Retinal pigment epithelial cell (primary cell): ENCODE data around the gene PPP1R37.

Source experiments
- DNase-seq: peaks from one replicate; pipeline ENCODE4 v3.0.0-alpha.2; 2010; ENCODE audit warnings: low read depth
- H3K4me3 ChIP-seq: 2 replicates; pipeline ENCODE4 v1.5.1; 2011; ENCODE audit warnings: mild to moderate bottlenecking, low read length, control low read depth, moderate library complexity
- TF ChIP-seq, protein P1 (sequence below): conservative IDR thresholded peaks from 2 replicates; pipeline ENCODE4 v1.5.1; 2011; ENCODE audit warnings: low read depth, low read length, control low read depth, inconsistent platforms

The PPP1R37 gene

GRCh38 chr19:45142726-45143110 is 49.7 kb downstream of the PPP1R37 start:
- TF ChIP-seq, protein P1, sequence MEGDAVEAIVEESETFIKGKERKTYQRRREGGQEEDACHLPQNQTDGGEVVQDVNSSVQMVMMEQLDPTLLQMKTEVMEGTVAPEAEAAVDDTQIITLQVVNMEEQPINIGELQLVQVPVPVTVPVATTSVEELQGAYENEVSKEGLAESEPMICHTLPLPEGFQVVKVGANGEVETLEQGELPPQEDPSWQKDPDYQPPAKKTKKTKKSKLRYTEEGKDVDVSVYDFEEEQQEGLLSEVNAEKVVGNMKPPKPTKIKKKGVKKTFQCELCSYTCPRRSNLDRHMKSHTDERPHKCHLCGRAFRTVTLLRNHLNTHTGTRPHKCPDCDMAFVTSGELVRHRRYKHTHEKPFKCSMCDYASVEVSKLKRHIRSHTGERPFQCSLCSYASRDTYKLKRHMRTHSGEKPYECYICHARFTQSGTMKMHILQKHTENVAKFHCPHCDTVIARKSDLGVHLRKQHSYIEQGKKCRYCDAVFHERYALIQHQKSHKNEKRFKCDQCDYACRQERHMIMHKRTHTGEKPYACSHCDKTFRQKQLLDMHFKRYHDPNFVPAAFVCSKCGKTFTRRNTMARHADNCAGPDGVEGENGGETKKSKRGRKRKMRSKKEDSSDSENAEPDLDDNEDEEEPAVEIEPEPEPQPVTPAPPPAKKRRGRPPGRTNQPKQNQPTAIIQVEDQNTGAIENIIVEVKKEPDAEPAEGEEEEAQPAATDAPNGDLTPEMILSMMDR: no peak
- no peak for DNase-seq
- no peak overlapping the region for H3K4me3 ChIP-seq

DNA sequence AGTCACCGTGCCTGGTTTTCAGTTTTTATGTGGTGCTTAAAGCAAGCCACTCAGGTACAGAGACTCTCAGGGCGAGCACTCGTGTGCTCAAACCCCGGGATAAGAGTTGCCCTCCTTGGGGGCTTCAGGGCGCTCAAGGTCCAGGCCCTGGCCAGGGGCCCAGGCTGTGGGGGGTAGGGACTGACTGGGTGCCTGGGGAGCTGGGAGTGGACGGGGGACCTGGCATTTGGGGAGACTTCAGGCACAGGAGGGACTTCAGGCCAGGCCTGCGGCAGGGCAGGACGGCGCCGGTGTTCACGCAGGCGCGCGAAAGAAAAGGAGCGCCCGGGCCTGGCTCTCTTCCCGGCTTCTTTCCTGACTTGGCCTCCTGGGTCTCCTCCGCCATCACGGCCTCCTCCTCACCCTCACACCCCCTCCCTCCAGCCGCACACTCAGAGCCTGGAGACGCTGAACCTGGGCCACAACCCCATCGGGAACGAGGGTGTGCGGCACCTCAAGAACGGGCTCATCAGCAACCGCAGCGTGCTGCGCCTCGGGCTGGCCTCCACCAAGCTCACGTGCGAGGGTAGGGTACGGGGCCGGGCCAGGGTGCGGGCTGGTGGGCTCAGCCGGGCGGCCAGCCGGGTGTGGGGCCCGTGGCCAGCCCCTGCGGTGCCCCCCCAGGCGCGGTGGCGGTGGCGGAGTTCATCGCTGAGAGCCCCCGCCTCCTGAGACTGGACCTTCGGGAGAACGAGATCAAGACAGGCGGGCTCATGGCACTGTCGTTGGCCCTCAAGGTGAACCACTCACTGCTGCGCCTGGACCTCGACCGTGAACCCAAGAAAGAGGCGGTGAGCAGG is 51.7 kb downstream of the PPP1R37 start:
- H3K4me3 ChIP-seq: no peak overlapping the region
- TF ChIP-seq, protein P1: no peak
- DNase-seq: no peak

DNA sequence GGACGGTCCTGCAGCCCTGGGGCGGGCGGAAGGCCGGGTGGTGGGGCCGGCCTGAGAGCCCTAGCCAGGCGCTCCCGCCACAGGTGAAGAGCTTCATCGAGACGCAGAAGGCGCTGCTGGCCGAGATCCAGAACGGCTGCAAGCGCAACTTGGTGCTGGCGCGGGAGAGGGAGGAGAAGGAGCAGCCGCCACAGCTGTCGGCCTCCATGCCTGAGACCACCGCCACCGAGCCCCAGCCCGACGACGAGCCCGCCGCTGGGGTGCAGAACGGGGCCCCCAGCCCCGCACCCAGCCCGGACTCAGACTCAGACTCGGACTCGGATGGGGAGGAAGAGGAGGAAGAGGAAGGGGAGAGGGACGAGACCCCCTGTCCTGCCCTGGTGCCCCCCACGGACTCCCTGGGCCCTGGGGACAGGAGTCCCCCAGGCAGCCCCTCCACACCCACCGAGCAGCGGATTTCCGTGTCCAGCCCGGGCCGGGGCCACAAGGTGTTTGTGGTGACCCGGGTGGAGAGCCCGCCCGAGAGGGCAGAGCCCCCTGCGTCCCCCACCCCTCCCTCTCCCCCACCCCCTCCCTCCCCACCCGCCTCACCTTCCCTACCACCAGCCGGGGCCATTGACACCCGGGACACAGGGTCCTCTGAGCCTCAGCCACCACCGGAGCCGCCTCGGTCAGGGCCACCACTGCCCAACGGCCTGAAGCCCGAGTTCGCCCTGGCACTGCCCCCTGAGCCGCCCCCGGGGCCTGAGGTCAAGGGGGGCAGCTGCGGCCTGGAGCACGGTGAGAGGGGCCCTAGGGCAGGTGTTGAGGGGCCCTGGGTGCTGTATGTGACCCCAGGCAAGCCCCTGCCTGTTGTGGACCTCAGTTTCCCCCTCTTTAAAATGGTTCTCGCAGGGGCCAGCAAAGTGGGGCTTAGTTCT is 52.6 kb downstream of the PPP1R37 start:
- H3K4me3 ChIP-seq: no peak overlapping the region
- DNase-seq: no peak
- TF ChIP-seq, protein P1: no peak

- no peak overlapping the region for H3K4me3 ChIP-seq
- TF ChIP-seq, protein P1: no peak
- DNase-seq: no peak
These were observed 53.3 kb downstream of the PPP1R37 start for GRCh38 chr19:45146251-45146650.

DNA sequence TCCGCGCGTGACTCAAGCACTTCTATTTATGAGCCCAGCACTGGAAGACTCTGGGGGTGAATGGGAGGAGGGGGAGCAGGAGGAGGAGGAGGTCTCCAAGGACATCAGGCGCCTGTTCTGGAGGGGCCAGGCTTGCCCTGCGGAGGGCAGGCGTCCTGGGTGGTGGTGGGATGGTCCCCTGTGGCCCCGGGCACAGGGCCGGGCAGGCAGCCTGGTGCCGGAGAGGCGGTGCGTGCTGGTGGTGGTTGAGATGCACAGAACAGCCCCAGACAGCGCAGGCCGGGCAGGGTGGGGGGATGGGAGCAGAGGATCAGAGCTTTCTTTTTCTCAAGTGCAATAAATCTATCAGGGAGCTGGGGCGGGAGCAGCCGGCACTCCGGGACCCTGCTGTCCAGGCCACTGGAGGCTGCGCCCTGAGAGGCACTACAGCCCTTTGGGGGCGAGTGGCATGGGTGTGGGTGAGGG is 53.8 kb downstream of the PPP1R37 start:
- TF ChIP-seq, protein P1: no peak
- DNase-seq: no peak

GRCh38 chr19:45147835-45148676 is 55.1 kb downstream of the PPP1R37 start:
- H3K4me3 ChIP-seq: no peak overlapping the region
- TF ChIP-seq, protein P1: peak; percentile 17
- DNase-seq: no peak

More for the DNA sequence above, 53.8 kb downstream of the PPP1R37 start:
- no peak overlapping the region for H3K4me3 ChIP-seq
